Activated T-helper 1 cell treated with Interleukin-2 at 50 U/mL for 16 hours (primary cell): Measurements from ENCODE around the gene HMGN3.
"Not testable (repeated sequence)": the region's sequence is repeated elsewhere in the genome, so short reads cannot be mapped to it uniquely, and the experiment has no call there.

ENCODE experiments used
- DNase-seq: peaks from one replicate; pipeline ENCODE4 v3.0.0-alpha.2; 2020; ENCODE audit warnings: low read depth

The HMGN3 gene

GRCh38 chr6:79234150-79235022 is at the start of gene HMGN3:
Gene HMGN3, minus strand, starts transcription at chr6:79234682.
- peak; percentile 83 for DNase-seq

GRCh38 chr6:79280756-79281155 is 46.3 kb upstream of the HMGN3 start:
- DNase-seq = no peak

- DNase-seq = no peak
These were observed 42.6 kb upstream of the HMGN3 start for GRCh38 chr6:79277109-79277508.

GRCh38 chr6:79269877-79270276 is 35.4 kb upstream of the HMGN3 start:
- DNase-seq = no peak

- no peak for DNase-seq
These were observed 32.6 kb upstream of the HMGN3 start for GRCh38 chr6:79267128-79267527.

- DNase-seq = no peak
These were observed 31.6 kb upstream of the HMGN3 start for GRCh38 chr6:79266051-79266450.

- no peak for DNase-seq
These were observed 28.9 kb upstream of the HMGN3 start for GRCh38 chr6:79263359-79263758.

- no peak for DNase-seq
These were observed 27.2 kb upstream of the HMGN3 start for GRCh38 chr6:79261666-79262065.

GRCh38 chr6:79260772-79261171 is 26.3 kb upstream of the HMGN3 start:
- no peak for DNase-seq

- DNase-seq = no peak
These were observed 23.1 kb upstream of the HMGN3 start for GRCh38 chr6:79257381-79258205.

- DNase-seq = not testable (repeated sequence)
These were observed 22.3 kb upstream of the HMGN3 start for GRCh38 chr6:79256770-79257169.

- DNase-seq = not testable (repeated sequence)
These were observed 20.6 kb upstream of the HMGN3 start for GRCh38 chr6:79255086-79255485.

GRCh38 chr6:79250559-79250958 is 16.1 kb upstream of the HMGN3 start:
- DNase-seq = no peak

- DNase-seq = no peak
These were observed 15.6 kb upstream of the HMGN3 start for GRCh38 chr6:79250107-79250514.

GRCh38 chr6:79249136-79249535 is 14.7 kb upstream of the HMGN3 start:
- no peak for DNase-seq

- no peak for DNase-seq
These were observed 12.4 kb upstream of the HMGN3 start for GRCh38 chr6:79246891-79247290.

GRCh38 chr6:79241228-79241627 is 6.7 kb upstream of the HMGN3 start:
- DNase-seq = no peak

GRCh38 chr6:79240509-79240908 is 6.0 kb upstream of the HMGN3 start:
- no peak for DNase-seq

GRCh38 chr6:79239536-79240168 is 5.2 kb upstream of the HMGN3 start:
- no peak for DNase-seq

GRCh38 chr6:79238919-79239318 is 4.4 kb upstream of the HMGN3 start:
- DNase-seq = no peak

- no peak for DNase-seq
These were observed 2.2 kb upstream of the HMGN3 start for GRCh38 chr6:79236711-79237110.

GRCh38 chr6:79233611-79234149 is 802 bp downstream of the HMGN3 start:
- DNase-seq = peak; percentile 41
